ENCODE measurements around the gene DNAH7.
"Not testable (repeated sequence)": the region's sequence is repeated elsewhere in the genome, so short reads cannot be mapped to it uniquely, and the experiment has no call there.

Gene DNAH7

DNA sequence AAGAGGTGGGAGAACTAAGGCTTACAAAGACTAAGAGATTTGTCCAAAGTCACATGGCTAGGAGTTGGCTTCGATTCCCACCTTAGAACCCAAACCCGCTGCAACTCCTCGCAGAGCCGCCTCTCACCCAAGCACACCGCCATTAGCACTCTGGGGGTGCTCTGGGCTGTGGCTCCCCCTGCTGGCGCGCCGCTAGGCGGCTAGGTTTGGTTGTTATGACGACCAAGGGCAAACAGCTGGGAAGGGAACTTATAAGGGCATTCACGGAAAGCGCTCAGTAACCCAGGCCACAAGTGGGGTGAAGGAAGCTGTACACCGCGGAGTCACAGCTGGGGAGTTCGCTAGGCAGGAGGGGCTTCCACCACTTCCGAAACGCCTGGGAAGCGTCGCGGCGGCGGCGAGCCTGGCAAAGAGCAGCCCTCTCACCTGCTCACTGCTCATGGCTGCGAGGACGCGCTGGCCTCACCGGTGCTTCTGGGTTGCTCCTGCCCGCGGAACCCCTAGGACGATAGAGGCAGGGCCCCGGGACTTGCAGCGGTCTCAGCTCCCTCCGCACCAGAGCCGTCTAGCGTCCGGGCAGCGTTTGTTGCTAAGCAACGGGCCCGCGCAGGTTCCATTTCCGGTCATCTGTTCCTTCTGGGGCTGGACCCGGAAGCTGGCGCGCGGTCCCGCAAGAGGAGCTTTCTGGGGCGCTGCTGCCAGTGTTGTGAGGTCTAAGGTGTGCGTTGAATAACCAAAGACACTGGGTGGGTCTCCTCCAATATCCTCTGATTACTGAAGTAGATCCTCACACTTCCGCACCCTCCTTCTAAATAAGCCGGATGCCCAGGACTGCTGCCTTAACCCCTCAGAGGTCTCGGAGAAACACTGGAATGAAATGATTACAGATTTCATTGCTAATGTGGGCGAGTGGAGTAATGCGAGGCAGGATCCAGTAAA lies at the start of gene DNAH7:
Gene DNAH7, minus strand, starts transcription at position 567 of the 939 bp plus-strand sequence. Its CDS starts 126 bp downstream, at position 441.
- DNase-seq (ENCODE audit: low read depth in 3 of 3) = peak; percentile 70 to 82 (median 75)

DNA sequence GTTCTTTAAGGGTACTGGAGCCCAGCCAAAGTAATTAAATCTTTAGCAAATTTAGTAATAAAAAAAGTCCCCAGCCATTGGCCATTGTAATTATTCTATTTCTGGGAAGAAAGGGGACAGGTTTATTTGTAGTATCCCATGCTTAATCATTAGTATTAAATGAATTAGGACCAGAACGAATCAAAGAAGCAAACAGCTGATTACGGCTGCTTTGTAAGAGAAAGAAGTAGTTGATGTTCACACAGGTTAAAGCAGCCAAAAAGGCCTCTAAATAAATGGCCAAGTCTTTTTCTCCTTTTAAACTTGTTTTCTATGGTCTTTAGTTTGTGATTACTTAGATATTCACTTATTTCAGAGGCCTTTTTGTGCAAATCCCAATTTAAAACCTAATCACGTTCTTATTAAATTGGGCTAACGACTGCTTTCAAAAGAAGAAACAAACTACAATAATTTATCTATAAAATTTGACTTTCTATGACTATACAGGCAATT lies 48.6 kb upstream of the DNAH7 start:
- no peak for DNase-seq (ENCODE audit: low read depth in 3 of 3)

DNA sequence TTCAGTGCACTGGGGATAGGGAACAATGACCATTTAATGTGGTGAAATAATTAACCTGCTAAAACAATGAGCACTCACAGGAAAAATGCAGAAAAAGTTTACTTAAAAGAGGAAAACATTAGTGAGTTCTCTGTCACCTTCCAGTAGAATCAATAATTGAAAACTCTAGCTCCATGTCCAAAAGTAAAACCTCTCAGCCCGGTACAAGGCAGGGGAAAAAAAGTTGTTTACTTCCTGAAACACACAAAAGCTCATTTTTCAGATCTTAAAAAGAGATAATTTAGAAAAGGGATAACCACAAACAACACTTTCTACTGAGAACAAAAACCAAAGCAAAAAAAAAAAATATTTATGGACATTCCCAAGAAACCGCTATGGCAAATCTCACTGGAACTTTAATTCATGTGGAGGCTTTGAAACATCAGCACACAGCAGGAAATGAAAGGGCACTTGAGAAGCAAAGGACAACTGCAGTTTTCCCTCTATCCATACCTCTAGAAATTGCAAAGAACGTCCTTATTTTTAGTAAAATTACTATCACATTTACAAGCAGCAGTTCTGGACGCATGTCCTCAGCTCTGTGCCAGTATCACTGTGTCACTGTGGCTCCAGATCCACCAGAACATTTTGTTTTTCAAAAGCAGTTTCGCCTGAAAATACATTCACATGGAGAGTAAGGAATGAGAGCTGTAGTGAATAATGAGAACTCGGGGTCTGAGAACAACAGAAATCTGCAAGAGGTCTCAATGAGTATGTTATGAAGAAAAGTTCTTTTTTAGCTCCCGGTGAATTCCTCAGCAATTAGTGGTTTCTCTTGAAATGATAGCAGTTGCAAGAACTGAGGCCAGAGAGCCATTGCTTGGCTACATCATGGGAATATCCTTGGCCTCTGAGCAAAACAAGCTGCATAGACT lies 44.7 kb upstream of the DNAH7 start:
- no peak for DNase-seq (ENCODE audit: low read depth in 3 of 3)

DNA sequence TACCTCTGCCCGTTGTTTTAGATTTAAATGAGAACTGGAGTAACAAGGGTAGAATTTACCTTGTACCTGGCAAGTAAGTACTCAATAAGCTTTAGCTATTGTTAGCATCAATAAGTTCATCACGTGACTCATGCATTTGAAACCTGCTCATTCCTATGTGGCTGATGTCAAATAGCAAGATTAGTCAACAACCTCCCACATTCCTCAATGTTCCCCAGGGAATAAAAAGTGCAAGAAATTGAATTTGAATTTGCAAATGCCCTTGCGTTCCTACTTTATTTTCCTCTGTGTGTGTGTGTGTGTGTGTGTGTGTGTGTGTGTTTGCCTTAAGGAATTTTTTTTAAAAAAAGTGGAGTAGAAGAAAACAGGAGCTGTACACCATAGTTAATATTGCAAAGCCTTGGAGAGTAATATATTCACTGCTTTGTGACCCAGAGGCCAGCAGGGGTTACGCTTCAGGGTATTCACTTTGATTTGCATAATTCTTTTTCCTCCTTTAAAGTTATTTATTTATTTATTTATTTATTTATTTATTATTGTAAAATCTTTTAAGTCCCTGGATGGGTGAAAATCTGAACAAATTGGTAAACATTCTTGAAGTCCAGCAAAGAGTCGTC lies 43.9 kb upstream of the DNAH7 start:
- DNase-seq (ENCODE audit: low read depth in 3 of 3) = no peak

DNA sequence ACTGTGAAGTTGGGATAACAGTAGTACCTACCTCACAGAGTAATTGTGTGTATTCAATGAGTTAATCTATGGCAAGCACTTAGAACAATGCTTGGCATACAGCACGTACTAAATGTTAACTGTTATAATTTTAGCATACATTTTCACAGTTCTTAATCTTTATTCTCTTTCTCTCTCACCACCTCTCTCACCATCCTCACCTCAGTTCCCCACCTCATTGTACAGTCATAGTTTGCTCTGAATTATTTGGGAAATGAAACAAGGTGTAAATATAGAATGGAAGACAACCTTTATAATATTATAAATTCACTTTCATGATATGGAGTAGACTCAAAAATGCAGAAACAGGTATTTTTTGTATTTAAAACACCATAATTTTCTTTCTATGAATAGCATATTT lies 40.0 kb upstream of the DNAH7 start:
- DNase-seq (ENCODE audit: low read depth in 3 of 3) = no peak

DNA sequence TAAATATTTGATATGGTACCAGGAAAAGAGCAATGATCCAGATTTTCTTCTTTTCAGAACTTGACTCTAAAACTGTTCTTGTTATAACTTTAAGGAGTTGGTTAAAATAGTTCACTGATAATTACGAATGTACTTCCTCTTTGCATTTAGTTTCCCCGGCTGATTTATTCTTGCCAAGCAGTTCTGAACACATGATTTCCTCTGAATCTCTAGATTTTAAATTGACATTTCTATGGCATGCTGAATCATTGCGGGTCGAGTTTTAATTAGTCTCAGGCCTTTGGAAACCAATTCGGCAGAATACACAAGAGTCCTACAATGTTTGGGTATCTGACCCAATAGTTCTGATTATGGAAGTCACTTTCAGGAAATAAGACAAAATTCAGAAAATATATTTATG lies 37.3 kb upstream of the DNAH7 start:
- no peak for DNase-seq (ENCODE audit: low read depth in 3 of 3)

DNA sequence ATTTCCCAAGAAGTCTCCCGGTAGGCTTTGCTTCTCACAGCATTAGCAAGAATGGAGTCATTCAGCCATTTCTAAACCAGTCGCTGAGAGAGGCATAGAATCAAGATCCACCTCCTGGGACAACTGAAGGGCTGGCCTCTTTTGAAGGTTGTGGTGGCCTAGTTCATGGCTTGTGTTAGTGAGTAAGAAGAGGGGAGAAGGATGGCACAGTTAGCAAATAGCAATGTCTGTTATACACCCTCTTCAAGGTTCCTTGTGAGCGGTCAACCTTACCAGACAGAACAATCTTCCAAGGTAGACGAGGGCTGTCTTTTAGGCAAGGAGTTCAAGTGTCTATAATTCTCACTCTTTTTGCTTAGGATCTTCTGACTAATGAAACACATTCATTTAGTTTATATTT lies 35.4 kb upstream of the DNAH7 start:
- no peak for DNase-seq (ENCODE audit: low read depth in 3 of 3)

DNA sequence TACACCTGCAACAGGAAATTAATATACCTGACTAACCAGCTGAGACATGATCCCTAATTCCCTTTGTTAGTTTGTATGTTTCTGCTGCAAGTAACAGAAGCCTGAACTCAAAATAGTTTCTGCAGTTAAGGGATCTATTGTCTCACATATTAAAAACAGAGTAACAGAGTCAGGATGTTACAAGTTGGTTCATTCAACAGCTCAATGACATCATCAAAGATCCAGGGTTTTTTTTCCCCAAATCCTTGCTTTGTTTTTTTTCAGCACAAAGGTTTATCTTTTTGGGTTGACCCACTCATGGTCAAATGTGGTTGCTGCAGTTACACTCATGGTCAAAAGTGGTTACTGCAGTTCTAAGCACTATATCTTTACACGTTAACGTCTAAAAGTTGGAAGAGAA lies 35.0 kb upstream of the DNAH7 start:
- no peak for DNase-seq (ENCODE audit: low read depth in 3 of 3)

DNA sequence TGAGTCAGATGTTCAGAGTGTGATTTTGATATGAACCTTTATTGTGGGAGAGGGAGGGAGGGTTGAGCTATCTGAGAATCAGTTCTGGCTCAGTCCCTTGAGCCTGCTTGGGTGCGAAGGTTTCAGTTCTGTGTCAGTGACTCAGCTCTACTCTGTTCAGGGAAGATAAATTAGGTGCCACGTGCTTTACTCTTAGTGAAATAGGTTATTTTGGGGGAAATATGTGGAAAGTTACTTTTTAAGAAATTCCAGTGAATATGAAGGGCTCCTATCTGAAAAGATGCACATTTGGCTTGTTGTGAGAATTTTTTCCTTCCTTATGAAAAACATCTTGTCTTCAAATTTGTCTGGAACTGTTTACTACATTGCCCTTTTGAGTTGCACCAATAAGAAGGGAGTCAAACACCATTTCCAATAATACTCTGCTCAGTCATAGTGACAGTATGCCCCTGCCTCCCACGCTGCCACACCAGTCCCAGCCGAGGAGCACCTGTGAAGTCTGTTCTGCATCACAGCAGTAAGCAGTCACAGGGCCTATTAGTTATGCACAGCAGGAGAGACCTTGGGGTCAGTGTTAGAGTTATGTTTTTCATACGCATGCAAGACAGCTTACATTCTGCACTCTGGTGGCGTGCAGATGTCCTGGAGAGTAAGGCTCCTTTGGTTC lies 32.8 kb upstream of the DNAH7 start:
- peak in 1 of 3 experiments; percentile 7 for DNase-seq (ENCODE audit: low read depth in 3 of 3)

DNA sequence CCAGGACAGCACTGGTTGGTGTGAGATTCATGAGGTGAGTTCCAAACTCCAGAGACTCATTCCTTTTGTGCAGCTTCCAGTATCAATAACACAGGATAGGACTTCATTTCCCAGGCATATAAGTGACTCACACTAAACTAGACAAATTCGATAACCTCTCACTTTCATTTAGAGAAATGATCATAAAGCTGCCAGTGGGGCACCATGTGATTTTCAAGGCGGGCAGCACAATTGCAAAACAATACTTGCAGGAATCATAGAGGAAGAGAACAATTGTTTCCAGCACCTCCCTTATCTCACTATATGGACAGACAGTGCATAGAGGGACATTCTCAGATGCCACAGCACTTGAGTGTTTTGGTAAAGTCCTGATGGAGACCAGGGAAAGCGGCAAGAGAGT lies 31.3 kb upstream of the DNAH7 start:
- DNase-seq (ENCODE audit: low read depth in 3 of 3) = no peak

DNA sequence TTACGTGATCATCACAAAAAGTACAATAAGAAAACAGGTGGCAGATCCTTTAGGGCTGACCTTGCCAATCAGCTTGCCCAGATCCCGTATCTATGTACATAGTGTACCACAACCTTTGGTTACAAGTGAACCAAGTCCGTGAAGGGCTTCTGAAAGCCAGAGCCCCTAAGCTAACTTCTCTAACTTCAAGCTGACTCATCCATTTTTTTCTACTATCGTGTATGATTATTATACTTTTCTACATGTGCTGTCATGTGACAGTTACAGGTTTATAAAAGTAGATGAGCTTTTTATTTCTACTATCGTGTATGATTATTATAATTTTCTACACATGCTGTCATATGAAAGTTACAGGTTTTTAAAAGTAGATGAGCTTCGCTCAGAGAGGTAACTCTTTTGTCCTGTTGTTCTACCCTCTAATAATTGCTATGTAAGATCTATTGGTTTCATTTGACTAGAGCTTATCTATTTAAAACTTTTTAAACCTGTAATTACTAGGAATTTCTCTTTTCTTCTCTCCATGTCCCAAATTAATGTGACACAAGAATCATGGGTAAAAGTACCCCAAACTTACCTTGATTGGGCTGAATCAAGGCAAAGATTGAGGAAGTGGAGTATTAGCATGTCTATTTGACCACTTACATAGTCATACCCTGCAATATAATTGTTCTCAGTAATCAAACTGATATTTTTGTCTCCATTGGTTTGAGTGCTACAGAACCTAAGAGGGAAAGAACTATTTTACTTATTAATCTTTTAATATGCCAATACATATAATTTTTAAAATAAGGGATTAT lies 29.4 kb upstream of the DNAH7 start:
- no peak for DNase-seq (ENCODE audit: low read depth in 3 of 3)

DNA sequence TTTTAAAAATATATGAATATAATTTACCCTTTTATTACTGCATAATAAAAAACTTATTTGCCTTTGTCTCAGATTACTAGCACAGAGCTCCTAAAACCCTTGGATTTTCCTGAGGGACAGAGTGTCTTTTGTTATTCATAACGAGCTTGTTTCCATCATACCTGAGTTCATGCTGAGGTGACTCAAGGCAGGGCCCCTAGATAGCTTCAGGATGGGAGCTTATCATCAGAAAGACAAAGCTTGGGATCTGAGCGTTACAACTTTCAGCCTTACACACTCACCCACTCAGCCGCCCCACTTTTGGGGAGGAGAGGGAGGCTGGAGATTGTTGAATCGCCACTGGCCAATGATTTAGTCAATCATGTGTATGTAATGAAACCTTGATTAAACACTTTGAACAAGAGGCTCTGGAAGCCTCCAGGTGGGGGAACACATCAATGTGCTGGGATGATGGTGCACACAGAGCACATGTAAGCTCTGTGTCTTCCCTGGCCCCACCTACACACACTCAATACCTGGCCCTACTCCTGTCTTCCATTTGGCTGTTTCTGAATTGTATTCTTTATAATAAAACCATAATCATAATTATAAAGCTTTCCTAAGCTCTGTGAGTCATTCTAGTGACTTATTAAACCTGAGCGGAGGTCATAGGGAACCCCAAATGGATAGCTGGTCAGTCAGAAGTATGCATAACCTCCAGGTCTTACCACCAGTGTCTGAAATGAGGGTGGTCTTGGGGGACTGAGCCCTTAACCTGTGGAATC lies 28.5 kb upstream of the DNAH7 start:
- no peak for DNase-seq (ENCODE audit: low read depth in 3 of 3)

DNA sequence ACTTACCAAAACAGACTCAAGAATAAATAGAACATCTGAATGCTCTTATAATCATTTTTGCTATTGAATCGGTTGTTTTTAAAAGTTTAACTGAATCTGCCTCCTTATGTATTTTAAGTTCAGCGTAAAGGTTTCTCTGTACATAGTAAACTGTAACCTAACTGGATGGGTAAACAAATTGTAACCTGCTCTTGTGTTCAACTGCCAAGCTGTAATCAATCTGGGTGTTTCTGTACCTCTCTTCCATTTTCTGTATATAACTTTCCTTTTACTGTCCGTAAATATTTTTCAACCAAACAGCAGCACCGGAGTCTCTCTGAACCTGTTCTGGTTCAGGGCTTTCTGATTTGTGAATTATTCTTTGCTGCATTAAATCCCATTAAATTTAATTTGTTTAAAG lies 27.6 kb upstream of the DNAH7 start:
- no peak for DNase-seq (ENCODE audit: low read depth in 3 of 3)

DNA sequence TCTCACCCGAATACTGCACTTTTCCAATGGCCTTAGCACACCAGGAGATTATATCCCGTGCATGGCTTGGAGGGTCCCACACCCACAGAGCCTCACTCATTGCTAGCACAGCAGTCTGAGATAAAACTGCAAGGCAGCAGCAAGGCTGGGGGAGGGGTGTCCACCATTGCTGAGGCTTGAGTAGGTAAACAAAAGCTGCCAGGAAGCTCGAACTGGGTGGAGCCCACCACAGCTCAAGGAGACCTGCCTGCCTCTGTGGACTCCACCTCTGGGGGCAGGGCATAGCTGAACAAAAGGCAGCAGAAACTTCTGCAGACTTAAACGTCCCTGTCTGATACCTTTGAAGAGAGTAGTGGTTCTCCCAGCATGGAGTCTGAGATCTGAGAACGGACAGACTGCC lies 20.8 kb upstream of the DNAH7 start:
- DNase-seq (ENCODE audit: low read depth in 3 of 3) = not testable (repeated sequence)

DNA sequence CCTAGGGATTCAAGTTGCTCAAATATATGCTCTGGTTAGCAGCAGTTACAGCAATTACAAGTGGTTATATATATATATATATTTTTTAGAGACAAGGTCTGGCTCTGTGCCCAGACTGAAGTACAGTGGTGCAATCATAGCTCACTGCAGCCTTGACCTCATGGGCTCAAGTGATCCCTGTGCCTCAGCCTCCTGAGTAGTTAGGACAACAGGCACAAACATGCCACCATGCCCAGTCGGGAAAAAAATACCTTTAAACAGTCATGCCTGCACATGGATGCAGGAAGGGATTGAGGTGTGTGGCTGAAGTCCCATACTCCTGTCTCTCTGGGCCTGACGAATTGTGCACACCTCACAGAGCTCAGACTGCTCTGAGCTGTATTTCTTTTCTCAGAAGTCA lies 19.6 kb upstream of the DNAH7 start:
- DNase-seq (ENCODE audit: low read depth in 3 of 3) = no peak

DNA sequence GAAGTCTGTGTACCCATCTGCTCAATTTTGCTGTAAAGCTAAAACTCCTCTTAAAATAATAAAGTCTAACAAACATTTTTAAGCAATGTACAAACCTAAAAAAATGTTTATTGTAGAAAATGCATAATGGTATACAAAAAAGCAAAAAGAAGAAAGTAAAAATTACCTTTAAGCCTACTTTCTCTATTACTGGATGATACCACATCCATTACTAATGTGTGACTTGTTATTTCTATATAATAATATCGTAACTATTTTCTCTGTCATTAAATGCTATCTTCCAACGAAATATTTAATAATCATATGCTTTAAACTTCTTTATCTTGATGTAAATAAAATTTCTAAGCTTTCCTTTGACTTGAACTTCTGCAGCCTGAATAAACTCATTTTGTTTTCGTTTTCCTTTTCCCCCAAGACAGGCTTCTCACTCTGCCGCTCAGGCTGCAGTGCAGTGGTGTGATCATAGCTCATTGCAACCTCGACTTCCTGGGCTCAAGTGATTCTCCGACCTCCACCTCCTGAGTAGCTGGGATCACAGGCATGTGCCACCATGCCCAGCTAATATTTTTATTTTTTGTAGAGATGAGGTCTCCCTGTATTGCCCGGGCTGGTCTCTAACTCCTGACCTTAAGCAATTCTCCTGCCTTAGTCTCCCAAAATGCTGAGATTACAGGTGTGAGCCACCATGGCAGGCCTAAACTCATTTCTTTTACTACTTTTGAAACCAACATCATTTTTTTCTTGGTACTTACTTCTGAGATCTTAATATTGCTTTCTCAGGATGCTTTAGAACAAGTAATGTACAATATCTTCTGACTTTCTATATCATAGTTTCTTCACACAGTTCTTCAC lies 18.1 kb upstream of the DNAH7 start:
- DNase-seq (ENCODE audit: low read depth in 3 of 3) = no peak

DNA sequence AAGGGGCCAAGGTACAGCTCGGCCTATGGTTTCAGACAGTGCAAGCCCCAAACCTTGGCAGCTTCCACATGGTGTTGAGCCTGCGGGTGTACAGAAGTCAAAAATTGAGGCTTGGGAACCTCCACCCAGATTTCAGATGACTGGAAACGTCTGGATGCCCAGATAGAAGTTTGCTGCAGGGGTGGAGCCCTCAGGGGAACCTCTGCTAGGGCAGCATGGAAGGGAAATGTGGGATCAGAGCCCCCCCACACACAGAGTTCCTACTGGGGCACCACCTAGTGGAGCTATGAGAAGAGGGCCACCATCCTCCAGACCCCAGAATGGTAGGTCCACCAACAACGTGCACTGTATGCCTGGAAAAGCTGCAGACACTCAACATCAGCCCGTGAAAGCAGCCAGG lies 15.0 kb upstream of the DNAH7 start:
- DNase-seq (ENCODE audit: low read depth in 3 of 3) = no peak

DNA sequence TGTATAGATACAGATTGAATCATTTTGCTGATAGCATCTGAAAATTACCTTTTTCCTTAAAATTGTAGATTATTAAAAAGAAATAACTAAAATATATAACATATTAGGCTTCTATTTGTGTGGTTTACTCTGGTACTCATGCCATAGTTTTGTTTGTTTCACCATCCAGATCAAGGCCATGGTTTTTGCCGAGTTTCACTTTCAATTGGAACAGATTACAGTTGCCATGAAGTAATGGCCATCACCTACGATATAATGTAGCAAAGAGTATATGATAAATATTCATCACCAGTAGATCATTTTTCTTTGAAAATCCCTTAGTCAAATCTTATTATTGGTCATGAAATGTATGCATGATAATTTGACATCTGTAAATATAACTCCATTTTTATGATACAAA lies 11.9 kb upstream of the DNAH7 start:
- no peak for DNase-seq (ENCODE audit: low read depth in 3 of 3)

DNA sequence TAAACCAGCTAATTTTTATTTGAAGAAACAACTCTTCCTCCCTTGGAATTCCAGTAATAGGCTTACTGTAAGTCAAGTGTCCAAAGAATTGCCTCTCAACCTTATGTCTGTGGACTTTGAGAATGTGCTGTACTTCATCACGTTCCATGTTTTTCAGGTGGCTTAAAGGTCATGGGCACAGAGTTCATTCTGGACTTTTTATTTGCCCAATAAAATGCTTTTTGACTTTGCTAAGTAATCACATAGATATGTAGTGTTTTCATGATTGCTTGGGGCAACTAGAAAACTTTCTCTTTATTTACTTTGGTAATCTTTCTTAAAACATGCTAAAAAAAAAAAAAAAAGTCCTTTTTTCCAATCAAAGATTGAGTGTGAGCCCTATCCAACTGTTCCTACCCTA lies 10.4 kb upstream of the DNAH7 start:
- DNase-seq (ENCODE audit: low read depth in 3 of 3) = no peak

Data from stimulated activated CD4-positive, alpha-beta T cell treated with anti-CD3 and anti-CD28 coated beads, TNF-alpha, amount 100 ng/mL, for 4 hours (primary cell).